GM18526 (cell line): ENCODE measurements around the gene RELCH.

Experiments used
- POLR2A ChIP-seq: IDR thresholded peaks from 3 replicates; pipeline ENCODE4 v1.6.1; 2011; ENCODE audit not compliant: insufficient read length; ENCODE audit errors: extremely low read depth

RELCH gene

GRCh38 chr18:62179213-62179612 is 7.8 kb upstream of the RELCH start:
- no peak for TF ChIP-seq POLR2A

DNA sequence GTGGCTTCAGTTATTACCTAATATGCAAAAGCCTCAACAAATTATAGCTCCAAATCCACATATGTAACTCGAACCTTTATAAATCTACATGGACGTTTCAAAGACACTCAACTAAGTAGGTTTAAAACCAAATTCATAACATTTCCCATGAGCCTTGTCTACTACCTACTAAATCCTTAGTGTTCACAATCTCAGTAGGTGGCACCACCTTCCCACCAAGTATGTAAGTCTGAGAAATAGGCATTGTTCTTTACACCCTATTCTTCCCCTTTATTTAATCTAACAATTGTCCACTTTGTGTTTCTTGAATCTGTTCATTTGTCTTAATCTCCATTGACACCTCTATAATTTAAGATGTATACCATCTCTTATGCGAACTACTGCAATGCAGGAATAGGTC is 4.8 kb upstream of the RELCH start:
- no peak for TF ChIP-seq POLR2A

DNA sequence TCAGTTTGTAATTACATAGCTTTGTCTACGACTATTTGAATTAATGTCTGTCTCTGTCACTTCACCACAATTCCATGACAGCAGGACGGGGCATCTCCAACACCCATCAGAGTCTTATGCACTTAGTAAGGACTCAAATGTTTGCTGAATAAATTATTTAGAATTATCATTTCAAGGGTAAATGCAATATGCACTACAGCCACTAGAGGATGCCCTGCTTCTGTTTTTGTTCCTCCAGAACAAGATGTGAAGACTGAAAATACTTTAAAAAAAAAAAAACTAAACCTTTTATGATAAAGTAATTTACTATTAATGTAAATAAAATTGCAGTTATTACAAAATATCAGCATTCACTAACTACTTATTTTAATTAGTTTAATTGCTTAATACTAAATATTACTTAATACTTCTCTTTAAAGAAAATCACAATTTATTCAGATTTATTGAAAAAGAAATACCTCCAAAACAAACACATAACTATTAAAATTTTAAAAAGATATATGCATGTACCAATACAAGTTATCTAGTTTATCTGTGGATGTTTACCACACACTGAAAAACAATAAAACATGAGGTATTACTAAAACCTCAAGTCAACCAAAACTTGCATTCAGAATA is 3.4 kb upstream of the RELCH start:
- no peak for TF ChIP-seq POLR2A

DNA sequence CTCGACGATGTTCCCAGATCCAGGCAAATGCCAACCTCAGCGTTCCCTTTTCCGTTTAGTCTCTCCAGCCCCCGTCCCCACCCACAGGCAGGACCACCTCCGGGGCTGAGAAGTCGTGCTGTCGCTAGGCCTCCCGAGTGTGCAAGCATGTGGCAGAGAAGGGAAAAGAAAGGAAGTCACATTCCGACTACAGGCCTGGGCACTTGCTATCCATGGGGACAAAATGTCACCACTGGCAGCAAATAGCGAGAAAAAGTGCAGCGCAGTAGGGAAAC is 619 bp upstream of the RELCH start:
- no peak for TF ChIP-seq POLR2A

GRCh38 chr18:62187543-62188510 is 772 bp downstream of the RELCH start:
- TF ChIP-seq POLR2A = no peak

GRCh38 chr18:62189208-62189607 is 2.2 kb downstream of the RELCH start:
- no peak for TF ChIP-seq POLR2A

GRCh38 chr18:62196079-62196478 is 9.0 kb downstream of the RELCH start:
- no peak for TF ChIP-seq POLR2A

DNA sequence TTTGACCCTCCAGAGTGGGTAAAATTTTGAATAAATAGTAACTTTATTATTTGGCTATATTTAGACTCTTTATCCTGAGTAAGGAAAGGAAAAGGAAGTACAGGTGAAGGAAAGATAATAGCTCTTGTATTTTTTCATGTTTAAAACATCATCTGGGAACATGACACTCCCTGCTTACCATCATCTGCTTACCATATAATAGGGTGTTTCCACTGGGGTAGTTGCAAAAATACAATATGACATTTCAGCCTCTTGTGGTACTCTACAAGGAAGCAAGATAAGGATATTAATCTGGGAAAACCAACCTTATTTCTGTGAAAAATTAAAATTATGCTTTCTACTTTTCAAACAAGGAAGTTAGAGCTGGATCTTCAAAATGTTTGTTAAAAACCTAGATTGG is 9.9 kb downstream of the RELCH start:
- TF ChIP-seq POLR2A = no peak

DNA sequence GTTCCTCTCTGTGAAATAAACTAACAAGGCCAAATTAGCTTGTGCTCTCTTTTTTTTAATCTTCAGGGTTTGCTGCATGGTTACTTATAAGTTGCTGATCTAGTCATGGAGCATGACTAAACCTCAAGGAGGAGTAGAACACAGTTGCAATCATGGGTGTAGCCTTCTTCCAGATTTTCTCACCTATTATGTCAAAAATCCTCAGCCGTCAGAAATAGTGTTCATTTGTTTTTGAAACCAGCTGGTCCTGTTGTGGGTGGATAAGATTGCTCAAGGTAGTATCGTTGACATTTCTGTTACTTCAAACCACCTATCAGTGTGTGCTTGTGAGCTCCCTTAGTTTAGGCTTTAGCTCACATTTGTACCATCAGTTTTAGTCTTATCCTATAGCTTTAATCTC is 11.2 kb downstream of the RELCH start:
- TF ChIP-seq POLR2A = no peak

DNA sequence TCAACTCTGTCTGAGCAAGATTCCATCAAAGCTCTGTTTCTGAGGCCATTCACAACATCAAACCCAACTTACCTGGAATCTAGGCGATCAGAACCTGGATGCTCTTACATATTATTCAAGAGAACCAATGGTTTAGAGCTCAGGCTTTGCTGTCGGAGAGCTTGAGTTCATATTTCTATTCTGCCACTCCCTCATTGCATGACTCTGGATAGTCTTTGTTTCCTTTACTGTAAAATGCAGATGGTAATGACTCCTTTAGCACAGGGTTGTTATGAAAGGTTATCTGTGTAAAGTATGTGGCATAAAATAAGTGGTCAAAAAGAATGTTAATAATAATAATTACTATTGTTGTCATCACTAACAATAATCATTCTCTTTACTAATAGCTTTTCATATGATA is 12.6 kb downstream of the RELCH start:
- TF ChIP-seq POLR2A = no peak

DNA sequence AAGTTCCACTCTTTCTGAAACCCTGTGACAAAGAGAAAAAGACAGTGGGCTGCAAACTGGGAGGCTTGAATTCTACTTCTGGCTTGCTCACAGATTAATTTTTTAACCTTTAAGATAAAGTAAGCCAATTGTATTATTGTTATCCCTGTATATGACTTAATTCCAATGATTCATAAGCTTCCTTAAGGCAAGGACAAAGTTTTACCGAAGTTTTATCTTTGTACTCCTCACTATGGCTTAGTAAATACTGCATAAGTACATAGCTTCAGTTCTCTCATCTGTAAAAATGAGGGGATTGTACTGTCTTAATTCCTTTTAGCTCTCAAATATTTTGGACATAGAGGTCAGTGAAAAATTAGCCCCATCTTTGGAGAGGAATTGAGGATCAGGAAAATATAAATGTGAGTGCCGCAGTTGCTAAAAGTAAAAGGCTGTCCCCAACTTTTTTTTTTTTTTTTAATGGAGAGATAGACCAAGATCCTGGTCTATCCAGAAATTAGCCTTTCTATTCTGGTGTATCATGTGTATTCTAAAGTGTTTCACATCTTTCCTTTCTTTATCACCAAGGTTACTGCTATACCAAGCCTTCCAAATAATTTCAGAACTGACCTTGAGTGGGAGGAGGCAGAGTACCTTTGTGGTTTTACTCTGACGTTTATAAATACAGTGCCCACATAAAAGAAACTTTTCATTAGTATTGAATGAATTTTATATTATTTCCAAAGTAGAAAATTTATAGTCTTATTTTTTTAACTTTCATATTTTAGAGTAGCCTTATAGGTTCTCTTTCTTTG is 13.3 kb downstream of the RELCH start:
- no peak for TF ChIP-seq POLR2A

DNA sequence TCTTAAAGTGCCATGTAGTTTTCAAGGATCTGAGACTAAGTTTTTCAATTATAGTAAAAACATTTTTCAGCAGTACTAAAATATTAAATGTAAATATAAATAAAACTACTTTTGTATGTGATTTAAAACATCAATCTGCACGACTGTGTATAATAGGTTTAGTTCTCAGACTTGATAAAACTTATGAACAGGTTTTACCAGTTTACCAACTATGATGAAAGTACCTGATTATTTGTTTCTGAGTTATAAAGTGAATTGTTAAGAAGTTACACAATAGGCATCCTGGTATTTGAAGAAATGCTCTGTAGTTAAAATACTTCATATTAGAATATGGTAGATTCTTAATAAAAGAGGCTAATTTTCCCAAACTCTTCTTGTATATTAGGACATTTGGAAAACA is 14.8 kb downstream of the RELCH start:
- TF ChIP-seq POLR2A = no peak

GRCh38 chr18:62205824-62206223 is 18.8 kb downstream of the RELCH start:
- TF ChIP-seq POLR2A = no peak

DNA sequence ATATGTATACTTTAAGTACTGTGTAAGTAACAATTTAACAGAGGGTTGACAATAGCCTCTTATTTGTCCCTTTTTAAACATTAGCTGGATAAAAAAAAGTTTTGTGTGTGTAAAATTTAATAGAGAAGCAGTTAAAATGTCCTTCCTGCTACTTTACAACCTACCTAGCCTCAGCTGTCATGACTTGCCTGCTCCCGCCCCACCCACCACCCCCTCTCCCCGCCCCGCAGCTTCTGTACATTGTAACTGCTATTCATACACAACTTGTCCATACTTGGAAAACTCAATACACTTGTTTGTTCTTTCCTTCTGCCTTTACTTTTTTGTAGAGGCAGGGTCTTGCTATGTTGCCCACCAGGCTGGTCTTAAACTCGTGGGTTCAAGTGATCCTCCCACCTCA is 19.5 kb downstream of the RELCH start:
- no peak for TF ChIP-seq POLR2A

GRCh38 chr18:62209046-62209445 is 22.0 kb downstream of the RELCH start:
- no peak for TF ChIP-seq POLR2A

GRCh38 chr18:62210138-62210537 is 23.1 kb downstream of the RELCH start:
- TF ChIP-seq POLR2A = no peak
